ENCODE results near the gene ASS1. TPM values are rescaled to one million over a fixed set of nuclear protein-coding genes. Genes with fewer than 3 reads are reported as not detected.

The ASS1 gene
- polyA plus RNA-seq, 1 experiment = 99.5 TPM

DNA sequence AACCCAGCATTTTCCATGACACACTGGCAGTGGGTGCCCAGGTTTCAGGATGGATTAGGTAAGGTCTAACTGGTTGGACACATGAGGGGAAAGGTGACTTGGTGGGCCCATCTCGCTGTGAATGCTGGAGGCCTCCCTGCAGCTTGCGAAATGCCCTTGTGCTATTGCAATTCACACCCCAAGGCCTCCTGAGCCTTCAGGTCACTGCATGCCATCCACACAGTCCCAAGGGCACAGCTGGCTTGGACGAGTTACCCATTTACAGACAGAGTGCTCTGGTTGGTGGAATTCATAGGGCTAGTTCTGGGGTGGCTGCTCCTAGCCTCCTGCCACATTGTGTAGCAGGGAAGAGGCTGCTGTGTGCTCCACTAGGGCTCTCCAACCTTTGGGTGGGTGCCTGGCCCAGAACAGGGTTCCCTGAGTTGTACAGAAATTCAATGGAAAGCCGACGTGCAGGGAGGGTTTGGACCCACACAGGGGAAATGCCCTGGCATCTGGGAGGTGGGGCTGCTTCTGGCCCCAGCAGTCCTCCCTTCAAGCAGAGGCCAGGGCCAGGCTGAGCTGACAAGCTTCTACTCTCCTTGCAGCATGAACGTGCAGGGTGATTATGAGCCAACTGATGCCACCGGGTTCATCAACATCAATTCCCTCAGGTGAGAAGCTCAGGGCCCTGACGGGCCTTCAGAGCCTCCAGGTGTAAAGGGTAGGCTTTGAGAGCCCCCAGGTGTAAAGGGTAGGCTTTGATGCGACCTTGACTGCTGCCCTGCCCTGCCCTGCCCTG is 54.3 kb downstream of the ASS1 start:
- peaks cover 10% of the 10 kb centered on the region for H3K27me3 ChIP-seq (ENCODE audit: control insufficient read depth, insufficient read depth, low read length)
- POLR2A ChIA-PET = no interaction called here
- CTCF ChIA-PET = no interaction called here
- H3K9me3 ChIP-seq (ENCODE audit: control insufficient read depth, insufficient read depth, low read length) = peaks cover 17% of the 10 kb centered on the region
- TF ChIP-seq, protein P1, sequence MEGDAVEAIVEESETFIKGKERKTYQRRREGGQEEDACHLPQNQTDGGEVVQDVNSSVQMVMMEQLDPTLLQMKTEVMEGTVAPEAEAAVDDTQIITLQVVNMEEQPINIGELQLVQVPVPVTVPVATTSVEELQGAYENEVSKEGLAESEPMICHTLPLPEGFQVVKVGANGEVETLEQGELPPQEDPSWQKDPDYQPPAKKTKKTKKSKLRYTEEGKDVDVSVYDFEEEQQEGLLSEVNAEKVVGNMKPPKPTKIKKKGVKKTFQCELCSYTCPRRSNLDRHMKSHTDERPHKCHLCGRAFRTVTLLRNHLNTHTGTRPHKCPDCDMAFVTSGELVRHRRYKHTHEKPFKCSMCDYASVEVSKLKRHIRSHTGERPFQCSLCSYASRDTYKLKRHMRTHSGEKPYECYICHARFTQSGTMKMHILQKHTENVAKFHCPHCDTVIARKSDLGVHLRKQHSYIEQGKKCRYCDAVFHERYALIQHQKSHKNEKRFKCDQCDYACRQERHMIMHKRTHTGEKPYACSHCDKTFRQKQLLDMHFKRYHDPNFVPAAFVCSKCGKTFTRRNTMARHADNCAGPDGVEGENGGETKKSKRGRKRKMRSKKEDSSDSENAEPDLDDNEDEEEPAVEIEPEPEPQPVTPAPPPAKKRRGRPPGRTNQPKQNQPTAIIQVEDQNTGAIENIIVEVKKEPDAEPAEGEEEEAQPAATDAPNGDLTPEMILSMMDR (IDR thresholded peaks at IDR 0.05; ENCODE audit: low read depth, low read length) = no peak
- no peak for DNase-seq (ENCODE audit: low read depth, low spot score)
- H3K4me3 ChIP-seq (ENCODE audit: low read depth, low read length) = no peak overlapping the region
- H3K27ac ChIP-seq (ENCODE audit: low read depth, low read length) = no peak overlapping the region

DNA sequence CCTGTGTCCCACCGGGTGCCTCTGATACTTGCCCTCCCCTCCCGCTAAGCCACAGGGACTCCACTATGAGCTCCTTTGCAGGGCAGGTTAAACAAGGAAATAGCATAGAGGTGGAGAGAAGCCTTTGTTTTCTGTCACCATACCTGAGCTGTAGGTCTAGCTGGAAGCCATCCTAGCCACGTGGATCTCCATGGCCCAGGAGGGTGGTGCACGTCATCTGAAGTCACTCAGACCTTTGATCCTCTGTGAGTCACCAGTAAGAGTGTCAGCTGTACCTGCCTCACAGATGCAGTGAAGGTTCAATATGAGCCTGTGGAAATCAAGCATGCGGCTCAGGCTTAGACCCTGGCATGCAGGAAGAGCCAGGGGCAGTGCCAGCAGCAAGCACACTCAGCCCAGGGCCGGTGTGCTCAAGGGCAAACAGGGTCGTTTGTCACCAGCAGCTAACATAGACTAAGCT is 55.1 kb downstream of the ASS1 start:
- POLR2A ChIA-PET = no interaction called here
- no peak overlapping the region for H3K4me3 ChIP-seq (ENCODE audit: low read depth, low read length)
- H3K9me3 ChIP-seq (ENCODE audit: control insufficient read depth, insufficient read depth, low read length) = peaks cover 10% of the 10 kb centered on the region
- no peak overlapping the region for H3K27ac ChIP-seq (ENCODE audit: low read depth, low read length)
- no peak for DNase-seq (ENCODE audit: low read depth, low spot score)
- TF ChIP-seq, protein P1 (IDR thresholded peaks at IDR 0.05; ENCODE audit: low read depth, low read length) = no peak
- peaks cover 10% of the 10 kb centered on the region for H3K27me3 ChIP-seq (ENCODE audit: control insufficient read depth, insufficient read depth, low read length)
- CTCF ChIA-PET = no interaction called here

- POLR2A ChIA-PET = no interaction called here
- TF ChIP-seq, protein P1 (IDR thresholded peaks at IDR 0.05; ENCODE audit: low read depth, low read length) = no peak
- CTCF ChIA-PET = no interaction called here
Observed at GRCh38 chr9:130500340-130501180, 55.8 kb downstream of the ASS1 start.

DNA sequence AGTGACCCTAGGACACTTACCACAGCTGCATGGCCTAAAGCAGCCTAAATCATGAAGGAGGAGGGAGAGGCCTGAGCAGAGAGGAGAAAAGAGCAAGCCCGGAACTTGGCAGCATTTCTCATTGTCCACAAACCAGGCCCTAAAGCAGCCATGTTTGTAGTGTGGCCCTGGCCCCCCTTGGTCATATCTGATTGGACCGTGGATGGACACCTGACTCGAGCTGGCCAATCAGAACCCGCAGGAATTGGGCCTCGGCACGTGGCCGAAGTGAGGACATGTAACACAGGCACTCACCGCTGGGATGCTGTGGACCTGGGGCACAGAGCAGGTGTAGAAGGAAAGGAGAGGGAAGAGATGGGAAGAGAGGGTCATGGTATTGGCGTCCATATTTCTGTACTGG is 56.9 kb downstream of the ASS1 start:
- Histone ChIP-seq H3K27ac (ENCODE audit: low read depth, low read length) (no peak overlapping the region), H3K27me3 (ENCODE audit: control insufficient read depth, insufficient read depth, low read length) (peaks cover 10% of the 10 kb centered on the region), H3K4me3 (ENCODE audit: low read depth, low read length) (no peak overlapping the region), H3K9me3 (ENCODE audit: control insufficient read depth, insufficient read depth, low read length) (no peaks in the 10 kb centered on the region)
- no peak for DNase-seq (ENCODE audit: low read depth, low spot score)
- TF ChIP-seq, protein P1 (IDR thresholded peaks at IDR 0.05; ENCODE audit: low read depth, low read length) = no peak
- CTCF ChIA-PET = no interaction called here
- POLR2A ChIA-PET = interaction anchor here (0.6 kb wide), 1 partner anchor 654 kb away, joined by 4 read pairs; no protein-coding TSS in a partner anchor

More at GRCh38 chr9:130500340-130501180, 55.8 kb downstream of the ASS1 start:
- Histone ChIP-seq H3K9me3 (ENCODE audit: control insufficient read depth, insufficient read depth, low read length) (peaks cover 3% of the 10 kb centered on the region; the same call in 1 of the 2 replicates), H3K27ac (ENCODE audit: low read depth, low read length) (no peak overlapping the region), H3K27me3 (ENCODE audit: control insufficient read depth, insufficient read depth, low read length) (peaks cover 10% of the 10 kb centered on the region), H3K4me3 (ENCODE audit: low read depth, low read length) (no peak overlapping the region)
- DNase-seq (ENCODE audit: low read depth, low spot score) = no peak

DNA sequence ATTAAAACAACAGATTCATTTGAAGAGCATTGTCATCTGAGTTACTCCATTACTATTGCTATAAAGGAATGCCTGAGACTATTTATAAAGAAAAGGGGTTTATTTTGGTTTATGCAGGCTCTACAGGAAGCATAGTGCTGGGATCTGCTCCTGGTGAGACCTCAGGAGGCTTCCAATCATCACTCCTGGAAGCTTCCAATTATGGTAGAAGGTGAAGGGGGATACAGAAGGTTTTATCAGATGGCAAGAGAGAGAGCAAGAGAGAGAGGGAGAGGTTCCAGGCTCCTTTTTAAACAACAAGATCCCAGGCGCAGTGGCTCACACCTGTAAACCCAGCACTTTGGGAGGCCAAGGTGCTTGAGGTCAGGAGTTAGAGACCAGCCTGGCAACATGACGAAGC is 63.5 kb downstream of the ASS1 start:
- CTCF ChIA-PET = no interaction called here
- H3K9me3 ChIP-seq (ENCODE audit: control insufficient read depth, insufficient read depth, low read length) = no peaks in the 10 kb centered on the region; the same call in 1 of the 2 replicates
- peaks cover 9% of the 10 kb centered on the region for H3K27me3 ChIP-seq (ENCODE audit: control insufficient read depth, insufficient read depth, low read length)
- TF ChIP-seq, protein P1 (IDR thresholded peaks at IDR 0.05; ENCODE audit: low read depth, low read length) = no peak
- no peak overlapping the region for H3K27ac ChIP-seq (ENCODE audit: low read depth, low read length)
- DNase-seq (ENCODE audit: low read depth, low spot score) = no peak
- no peak overlapping the region for H3K4me3 ChIP-seq (ENCODE audit: low read depth, low read length)
- POLR2A ChIA-PET = no interaction called here
